Measurements from ENCODE around the gene PPP2R3A.
A peak's percentile ranks its signal among the peaks of the same experiment; 100 is the strongest.

The PPP2R3A gene

DNA sequence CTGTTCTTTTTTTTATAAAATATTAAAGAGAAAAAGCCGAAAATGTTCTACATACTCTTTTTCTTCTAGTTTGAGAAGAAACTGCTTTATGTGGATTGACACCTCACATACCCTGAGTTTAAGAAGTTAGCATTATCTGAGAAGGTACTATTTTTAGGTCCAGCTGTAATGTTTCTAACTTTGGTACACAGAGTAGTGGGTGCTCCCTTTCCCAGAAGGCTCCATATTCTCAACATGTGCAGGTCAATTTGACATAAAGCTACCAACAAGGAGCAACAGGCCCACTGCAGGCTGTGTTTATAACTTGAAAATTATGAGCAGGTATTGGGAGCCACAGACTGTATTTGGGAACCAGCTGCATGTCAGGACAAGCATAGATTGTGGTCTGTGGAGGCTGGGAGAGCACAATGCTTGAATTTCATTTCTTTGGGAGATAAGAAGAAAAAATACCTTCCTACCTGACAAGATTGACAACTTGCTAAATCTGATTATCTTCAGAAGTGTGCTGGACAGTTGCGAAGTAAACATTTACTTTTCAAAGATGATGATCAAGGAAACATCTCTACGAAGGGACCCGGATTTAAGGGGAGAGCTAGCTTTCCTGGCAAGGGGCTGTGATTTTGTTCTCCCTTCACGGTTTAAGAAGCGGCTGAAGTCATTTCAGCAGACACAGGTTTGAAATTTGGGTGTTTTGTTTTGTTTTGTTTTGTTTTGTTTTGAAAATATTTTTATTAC, 57.2 kb downstream of the PPP2R3A start:
- H3K4me3 ChIP-seq (ENCODE audit: low read depth, low read length) = no peak overlapping the region
- TF ChIP-seq, protein P1, sequence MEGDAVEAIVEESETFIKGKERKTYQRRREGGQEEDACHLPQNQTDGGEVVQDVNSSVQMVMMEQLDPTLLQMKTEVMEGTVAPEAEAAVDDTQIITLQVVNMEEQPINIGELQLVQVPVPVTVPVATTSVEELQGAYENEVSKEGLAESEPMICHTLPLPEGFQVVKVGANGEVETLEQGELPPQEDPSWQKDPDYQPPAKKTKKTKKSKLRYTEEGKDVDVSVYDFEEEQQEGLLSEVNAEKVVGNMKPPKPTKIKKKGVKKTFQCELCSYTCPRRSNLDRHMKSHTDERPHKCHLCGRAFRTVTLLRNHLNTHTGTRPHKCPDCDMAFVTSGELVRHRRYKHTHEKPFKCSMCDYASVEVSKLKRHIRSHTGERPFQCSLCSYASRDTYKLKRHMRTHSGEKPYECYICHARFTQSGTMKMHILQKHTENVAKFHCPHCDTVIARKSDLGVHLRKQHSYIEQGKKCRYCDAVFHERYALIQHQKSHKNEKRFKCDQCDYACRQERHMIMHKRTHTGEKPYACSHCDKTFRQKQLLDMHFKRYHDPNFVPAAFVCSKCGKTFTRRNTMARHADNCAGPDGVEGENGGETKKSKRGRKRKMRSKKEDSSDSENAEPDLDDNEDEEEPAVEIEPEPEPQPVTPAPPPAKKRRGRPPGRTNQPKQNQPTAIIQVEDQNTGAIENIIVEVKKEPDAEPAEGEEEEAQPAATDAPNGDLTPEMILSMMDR (IDR thresholded peaks at IDR 0.05; ENCODE audit: borderline replicate concordance, insufficient read depth, low read depth, low read length) = no peak

DNA sequence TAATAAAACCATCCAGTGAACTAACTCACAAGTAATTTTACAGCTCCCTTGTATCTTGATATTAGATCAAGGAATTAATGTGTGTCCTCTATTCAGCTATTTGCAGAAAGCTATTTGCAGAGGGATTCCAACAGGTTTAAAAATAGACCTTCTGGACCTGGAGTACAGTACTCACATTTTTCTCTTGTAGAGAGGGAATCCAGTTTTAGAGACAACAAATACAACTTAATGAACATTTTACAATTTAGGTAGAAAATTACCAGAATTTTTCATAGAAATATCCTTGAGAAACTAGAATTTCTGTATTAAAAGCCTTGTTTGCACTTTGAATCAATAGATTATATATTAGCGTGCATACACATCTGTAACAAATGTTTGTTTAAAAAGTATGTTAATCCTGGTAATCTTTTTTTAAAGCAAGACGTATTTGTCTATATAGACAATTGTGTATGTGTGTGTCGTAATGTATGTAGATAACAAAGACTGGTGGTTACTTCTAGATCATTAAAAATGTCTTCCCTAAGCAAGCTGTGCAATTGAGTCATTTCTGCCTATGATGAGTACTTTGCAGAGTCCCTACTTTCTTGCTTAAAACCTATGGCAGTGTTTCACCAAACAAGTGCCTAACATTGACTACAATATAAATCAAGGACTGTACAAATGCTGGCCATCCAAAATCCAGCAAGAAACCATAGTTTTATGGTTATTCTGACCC, 57.9 kb downstream of the PPP2R3A start:
- TF ChIP-seq, protein P1 (IDR thresholded peaks at IDR 0.05; ENCODE audit: borderline replicate concordance, insufficient read depth, low read depth, low read length) = no peak
- H3K4me3 ChIP-seq (ENCODE audit: low read depth, low read length) = no peak overlapping the region

DNA sequence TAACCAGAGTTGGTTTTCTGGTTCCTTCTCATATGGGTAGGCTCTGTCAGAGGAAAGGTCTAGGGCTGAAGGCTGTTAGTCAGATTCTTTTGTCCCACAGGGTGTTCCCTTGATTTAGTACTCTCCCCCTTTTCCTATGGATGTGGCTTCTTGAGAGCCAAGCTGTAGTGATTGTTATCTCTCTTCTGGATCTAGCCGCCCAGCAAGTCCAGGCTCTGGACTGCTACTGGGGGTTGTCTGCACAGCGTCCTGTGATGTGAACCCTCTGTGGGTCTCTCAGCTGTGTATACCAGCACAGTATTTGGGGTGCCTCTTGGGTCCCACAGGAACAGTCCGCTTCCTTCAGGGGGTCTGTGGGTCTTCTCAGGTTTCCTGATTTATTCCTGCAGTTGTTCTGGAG, 70.8 kb downstream of the PPP2R3A start:
- TF ChIP-seq, protein P1 (IDR thresholded peaks at IDR 0.05; ENCODE audit: borderline replicate concordance, insufficient read depth, low read depth, low read length) = no peak
- H3K4me3 ChIP-seq (ENCODE audit: low read depth, low read length) = no peak overlapping the region

DNA sequence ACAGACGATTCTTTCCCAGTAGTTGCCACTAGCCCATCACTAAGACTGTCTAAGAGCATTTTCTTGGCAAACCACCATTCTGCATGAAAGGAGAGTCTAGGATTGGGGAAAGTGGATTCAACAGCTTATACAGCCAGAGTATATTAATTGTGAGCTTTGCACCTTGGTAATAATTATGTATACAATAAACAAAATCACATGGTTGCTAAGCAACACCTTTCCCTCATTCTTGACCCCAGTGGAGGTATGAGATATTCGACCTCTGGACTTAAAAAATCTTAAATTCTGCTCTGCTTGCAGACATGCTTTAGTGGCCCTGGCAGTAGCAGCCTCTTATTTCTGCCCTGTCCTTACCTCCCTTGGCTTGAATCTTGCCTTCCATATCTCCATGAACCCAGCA, 73.1 kb downstream of the PPP2R3A start:
- H3K4me3 ChIP-seq (ENCODE audit: low read depth, low read length) = no peak overlapping the region
- TF ChIP-seq, protein P1 (IDR thresholded peaks at IDR 0.05; ENCODE audit: borderline replicate concordance, insufficient read depth, low read depth, low read length) = no peak

DNA sequence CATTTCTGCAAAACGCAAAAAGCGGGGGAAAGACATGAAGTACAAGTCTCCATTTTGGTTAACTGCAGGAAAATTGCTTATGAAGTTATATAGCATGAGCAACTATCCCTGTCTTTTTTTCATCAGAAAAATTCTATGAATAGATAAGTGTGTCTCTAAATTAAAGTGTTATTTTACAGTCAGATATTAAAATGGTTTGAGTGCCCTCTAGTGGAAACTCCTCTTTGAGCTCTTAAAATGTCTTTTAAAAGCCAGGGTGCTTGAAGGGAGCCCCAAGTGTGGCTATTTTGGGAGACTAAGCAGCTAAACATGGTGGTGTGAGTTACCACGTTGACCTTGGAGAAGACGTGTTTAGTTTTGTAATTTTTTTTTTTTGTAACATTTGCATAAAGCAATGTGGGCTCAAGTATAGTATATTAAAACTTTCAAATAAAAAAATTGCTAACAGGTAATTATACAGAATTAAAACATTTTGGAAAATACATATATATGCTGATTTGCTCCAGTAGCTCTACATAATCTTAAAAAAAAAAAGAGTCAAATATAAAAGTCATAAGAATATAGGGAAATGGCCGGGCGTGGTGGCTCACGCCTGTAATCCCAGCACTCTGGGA, 77.2 kb downstream of the PPP2R3A start:
- TF ChIP-seq, protein P1 (IDR thresholded peaks at IDR 0.05; ENCODE audit: borderline replicate concordance, insufficient read depth, low read depth, low read length) = peak; percentile 23; the same call in 1 of the 2 replicates
- H3K4me3 ChIP-seq (ENCODE audit: low read depth, low read length) = no peak overlapping the region

DNA sequence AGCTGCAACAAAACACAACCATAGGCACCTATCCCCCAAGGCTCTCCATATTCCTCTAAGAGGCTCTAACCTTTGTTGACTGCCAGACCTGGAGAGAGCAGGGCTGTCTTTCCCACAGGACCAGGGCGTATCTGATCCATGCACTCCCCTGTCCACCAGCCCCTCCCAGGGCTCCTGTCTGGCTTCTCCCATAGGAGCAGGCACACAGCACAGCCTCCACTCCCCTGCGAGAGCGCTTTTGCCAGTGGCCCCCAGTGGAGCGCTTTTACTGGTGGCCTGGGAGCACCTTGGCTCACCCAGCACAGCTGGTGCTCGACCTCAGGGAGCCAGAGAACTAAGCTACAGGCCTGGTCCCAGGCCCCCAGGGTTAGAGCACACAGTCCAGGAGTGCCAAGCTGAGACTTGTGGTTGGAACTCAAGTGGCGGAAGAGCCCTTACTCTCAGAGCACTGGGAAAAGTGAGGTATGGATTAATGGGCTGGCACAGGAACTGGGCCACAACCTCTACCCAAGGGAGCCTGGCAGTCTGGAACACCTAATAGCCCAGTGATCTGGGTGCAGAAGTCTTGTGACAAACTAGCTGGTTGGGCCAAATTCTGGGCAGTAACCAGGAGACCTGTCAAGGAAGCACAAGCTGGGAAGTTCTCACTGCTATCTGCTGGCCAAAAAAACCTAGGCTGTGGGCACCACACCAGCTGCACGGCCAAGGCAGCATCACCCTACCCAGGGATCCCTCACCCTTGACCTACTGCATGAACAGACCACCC, 79.6 kb downstream of the PPP2R3A start:
- TF ChIP-seq, protein P1 (IDR thresholded peaks at IDR 0.05; ENCODE audit: borderline replicate concordance, insufficient read depth, low read depth, low read length) = no peak
- no peak overlapping the region for H3K4me3 ChIP-seq (ENCODE audit: low read depth, low read length)
